Liver (tissue), 9 donors: ENCODE data around the gene MELTF. TPM values are rescaled to one million over a fixed set of nuclear protein-coding genes. Genes with fewer than 3 reads are reported as not detected.
"Not testable (repeated sequence)": the region's sequence is repeated elsewhere in the genome, so short reads cannot be mapped to it uniquely, and the experiment has no call there.

Source experiments
- DNase-seq: peaks from one replicate; pipeline ENCODE4 v3.0.0-alpha.2; 2017; ENCODE audit warnings: low spot score
- H3K27ac ChIP-seq, 2 donors: one replicate each; pipeline ENCODE4 v1.7.0; 2013; ENCODE audit warnings: inconsistent platforms in 2 of 2, low read length in 2 of 2, control low read depth in 1 of 2, low read depth in 1 of 2, mild to moderate bottlenecking in 1 of 2
- H3K27me3 ChIP-seq, 4 donors: one replicate each; pipeline versions ENCODE4 v1.6.1 to v1.7.0; 2013; ENCODE audit warnings: low read length in 3 of 4, inconsistent platforms in 1 of 4, mild to moderate bottlenecking in 1 of 4, moderate library complexity in 1 of 4; ENCODE audit not compliant: control insufficient read depth in 4 of 4, insufficient read depth in 4 of 4
- H3K36me3 ChIP-seq, 4 donors: one replicate each; pipeline versions ENCODE4 v1.6.1 to v1.7.0; 2013; ENCODE audit warnings: low read length in 3 of 4, mild to moderate bottlenecking in 3 of 4, low read depth in 1 of 4, moderate library complexity in 1 of 4; ENCODE audit not compliant: control insufficient read depth in 4 of 4, insufficient read depth in 3 of 4
- H3K4me1 ChIP-seq, 4 donors: one replicate each; pipeline versions ENCODE4 v1.6.1 to v1.7.0; 2013; ENCODE audit warnings: low read length in 3 of 4, mild to moderate bottlenecking in 3 of 4, moderate library complexity in 1 of 4; ENCODE audit not compliant: control insufficient read depth in 4 of 4, insufficient read depth in 4 of 4
- H3K4me3 ChIP-seq, 3 donors: one replicate each; pipeline versions ENCODE4 v1.6.1 to v1.7.0; 2013; ENCODE audit warnings: low read length in 3 of 3, control low read depth in 1 of 3, low read depth in 1 of 3, mild to moderate bottlenecking in 1 of 3
- H3K9ac ChIP-seq, 2 donors: one replicate each; pipeline ENCODE4 v1.7.0; 2013; ENCODE audit warnings: low read length in 2 of 2, mild to moderate bottlenecking in 2 of 2, moderate library complexity in 2 of 2, control low read depth in 1 of 2, low read depth in 1 of 2
- H3K9me3 ChIP-seq, 4 donors: one replicate each; pipeline versions ENCODE4 v1.6.1 to v1.7.0; 2013; ENCODE audit warnings: low read length in 3 of 4; ENCODE audit not compliant: control insufficient read depth in 4 of 4
- EGR1 ChIP-seq, 2 donors: IDR thresholded peaks; 2 replicates each; pipeline ENCODE4 v1.6.1; 2016 to 2018; ENCODE audit warnings: antibody characterized with exemption in 2 of 2, low read depth in 2 of 2
- FOXA1 ChIP-seq: IDR thresholded peaks from 2 replicates; pipeline ENCODE4 v1.6.1; 2016; ENCODE audit warnings: antibody characterized with exemption
- FOXA2 ChIP-seq: IDR thresholded peaks from 2 replicates; pipeline ENCODE4 v1.6.1; 2016; ENCODE audit warnings: antibody characterized with exemption
- GABPA ChIP-seq, 2 donors: IDR thresholded peaks in 1 of 2; conservative IDR thresholded peaks in 1 of 2; 2 replicates each; pipeline ENCODE4 v1.6.1; 2016; ENCODE audit warnings: antibody characterized with exemption in 2 of 2, mild to moderate bottlenecking in 1 of 2, moderate library complexity in 1 of 2
- HNF4A ChIP-seq, 2 donors: conservative IDR thresholded peaks; 2 replicates each; pipeline ENCODE4 v1.6.1; 2016; ENCODE audit warnings: antibody characterized with exemption in 2 of 2, mild to moderate bottlenecking in 2 of 2
- HNF4G ChIP-seq: IDR thresholded peaks from 2 replicates; pipeline ENCODE4 v1.6.1; 2016; ENCODE audit warnings: antibody characterized with exemption
- JUND ChIP-seq, 2 donors: IDR thresholded peaks; 2 replicates each; pipeline ENCODE4 v1.6.1; 2016; ENCODE audit warnings: antibody characterized with exemption in 2 of 2
- NR2F2 ChIP-seq: IDR thresholded peaks from 2 replicates; pipeline ENCODE4 v1.6.1; 2016; ENCODE audit warnings: antibody characterized with exemption
- RAD21 ChIP-seq, 2 donors: IDR thresholded peaks; 2 replicates each; pipeline ENCODE4 v1.6.1; 2016; ENCODE audit warnings: antibody characterized with exemption in 2 of 2, mild to moderate bottlenecking in 2 of 2
- RXRA ChIP-seq, 2 donors: IDR thresholded peaks; 2 replicates each; pipeline ENCODE4 v1.6.1; 2017 to 2018; ENCODE audit warnings: antibody characterized with exemption in 2 of 2, mild to moderate bottlenecking in 1 of 2
- SP1 ChIP-seq: IDR thresholded peaks from 2 replicates; pipeline ENCODE4 v1.6.1; 2018; ENCODE audit warnings: antibody characterized with exemption, mild to moderate bottlenecking
- TAF1 ChIP-seq: conservative IDR thresholded peaks from 2 replicates; pipeline ENCODE4 v1.6.1; 2016; ENCODE audit warnings: antibody characterized with exemption, mild to moderate bottlenecking
- YY1 ChIP-seq: IDR thresholded peaks from 2 replicates; pipeline ENCODE4 v1.6.1; 2016; ENCODE audit warnings: antibody characterized with exemption, mild to moderate bottlenecking
- WGBS: extraction: QIAGEN DNeasy Blood & Tissue Kit; methylation state at CpG from one replicate; pipeline ENCODE4 v1.1.7; 2013; 5-methylcytosine and 5-hydroxymethylcytosine counted together
- polyA plus RNA-seq, 2 donors: library from polyadenylated mRNA; stranded (reverse) in 1 of 2; unstranded in 1 of 2; fragments of 200-250 nt in 1 of 2; fragments of >200 nt in 1 of 2; fragmentation: Nextera tagmentation in 1 of 2; extraction: Ambion mirVana in 1 of 2; gene quantifications; one replicate each; pipeline versions ENCODE4 v1.2.1 to v1.2.3, GENCODE V29; 2013 to 2015
- total RNA-seq, 2 donors: library from RNA; depleted of rRNA; stranded (reverse); fragments of >200 nt; gene quantifications; one replicate each; pipeline ENCODE4 v1.2.3, GENCODE V29; 2014
- TF ChIP-seq, protein P1 (sequence below): fragments of 150-350 bp; IDR thresholded peaks from 2 replicates; pipeline ENCODE4 v1.5.1; 2017; ENCODE audit warnings: improper control_type of control experiment, low read depth, low read length; ENCODE audit not compliant: missing input control
- TF ChIP-seq, protein P2 (sequence below): IDR thresholded peaks from 2 replicates; pipeline ENCODE4 v1.6.1; 2016; ENCODE audit warnings: antibody characterized with exemption
- TF ChIP-seq, protein P3 (sequence below): IDR thresholded peaks from 2 replicates; pipeline ENCODE4 v1.6.1; 2016; ENCODE audit warnings: antibody characterized with exemption
- TF ChIP-seq, protein P4 (sequence below): IDR thresholded peaks from 2 replicates; pipeline ENCODE4 v1.6.1; 2016; ENCODE audit warnings: antibody characterized with exemption, mild to moderate bottlenecking
- TF ChIP-seq, protein P5 (sequence below): IDR thresholded peaks from 2 replicates; pipeline ENCODE4 v1.6.1; 2016; ENCODE audit warnings: antibody characterized with exemption
- donor health status: healthy.
- donor health status: healthy.
- donor health status: healthy.
- donor health status: healthy.
- donor health status: healthy.

Gene MELTF
- total and polyA plus RNA-seq, 4 donors, result 0.14 to 1.2 (median 1.0) TPM

DNA sequence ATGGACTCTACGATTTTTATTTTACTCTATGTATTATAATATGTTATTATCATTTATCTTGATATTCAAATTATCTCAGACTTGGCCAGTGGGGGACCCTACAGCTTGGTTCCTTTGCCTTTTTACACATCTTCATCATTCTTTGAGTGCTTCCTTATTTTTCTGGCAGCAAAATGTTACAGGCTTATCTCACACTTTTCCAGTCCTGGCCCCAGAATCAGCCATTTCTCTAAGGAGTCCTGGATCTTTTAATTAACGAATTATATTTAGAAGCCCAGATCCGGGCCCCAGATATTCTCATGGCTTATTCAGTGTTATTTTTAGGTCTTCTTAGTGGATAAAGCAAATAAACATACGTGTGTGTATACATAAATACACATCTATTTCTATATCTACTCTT lies 32.8 kb upstream of the MELTF start:
- Histone ChIP-seq H3K36me3 (peaks cover 0 to 36% (median 17%) of the 10 kb centered on the region in 4 donors), H3K27me3 (no peaks in the 10 kb centered on the region), H3K4me1 (no peaks in the 10 kb centered on the region), H3K27ac (no peak overlapping the region), H3K9me3 (no peaks in the 10 kb centered on the region), H3K9ac (no peak overlapping the region), H3K4me3 (no peak overlapping the region)
- WGBS, result 90% methylated on average over 4 of the region's 4 CpGs
- no peak for DNase-seq
- TF ChIP-seq EGR1 (IDR thresholded peaks at IDR 0.05; ENCODE audit: low read depth in 2 of 2) (no peak), HNF4G (no peak), FOXA1 (no peak), YY1 (no peak), HNF4A (conservative IDR thresholded peaks at IDR 0.05) (no peak), GABPA (IDR thresholded peaks at IDR 0.05 in 1 of 2, conservative IDR thresholded peaks at IDR 0.05 in 1 of 2) (no peak), FOXA2 (no peak), RXRA (IDR thresholded peaks at IDR 0.05) (no peak), SP1 (no peak), NR2F2 (no peak), RAD21 (IDR thresholded peaks at IDR 0.05) (no peak), TAF1 (no peak), JUND (IDR thresholded peaks at IDR 0.05) (no peak)
- TF ChIP-seq, protein P1, sequence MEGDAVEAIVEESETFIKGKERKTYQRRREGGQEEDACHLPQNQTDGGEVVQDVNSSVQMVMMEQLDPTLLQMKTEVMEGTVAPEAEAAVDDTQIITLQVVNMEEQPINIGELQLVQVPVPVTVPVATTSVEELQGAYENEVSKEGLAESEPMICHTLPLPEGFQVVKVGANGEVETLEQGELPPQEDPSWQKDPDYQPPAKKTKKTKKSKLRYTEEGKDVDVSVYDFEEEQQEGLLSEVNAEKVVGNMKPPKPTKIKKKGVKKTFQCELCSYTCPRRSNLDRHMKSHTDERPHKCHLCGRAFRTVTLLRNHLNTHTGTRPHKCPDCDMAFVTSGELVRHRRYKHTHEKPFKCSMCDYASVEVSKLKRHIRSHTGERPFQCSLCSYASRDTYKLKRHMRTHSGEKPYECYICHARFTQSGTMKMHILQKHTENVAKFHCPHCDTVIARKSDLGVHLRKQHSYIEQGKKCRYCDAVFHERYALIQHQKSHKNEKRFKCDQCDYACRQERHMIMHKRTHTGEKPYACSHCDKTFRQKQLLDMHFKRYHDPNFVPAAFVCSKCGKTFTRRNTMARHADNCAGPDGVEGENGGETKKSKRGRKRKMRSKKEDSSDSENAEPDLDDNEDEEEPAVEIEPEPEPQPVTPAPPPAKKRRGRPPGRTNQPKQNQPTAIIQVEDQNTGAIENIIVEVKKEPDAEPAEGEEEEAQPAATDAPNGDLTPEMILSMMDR, result no peak
- TF ChIP-seq, protein P2, sequence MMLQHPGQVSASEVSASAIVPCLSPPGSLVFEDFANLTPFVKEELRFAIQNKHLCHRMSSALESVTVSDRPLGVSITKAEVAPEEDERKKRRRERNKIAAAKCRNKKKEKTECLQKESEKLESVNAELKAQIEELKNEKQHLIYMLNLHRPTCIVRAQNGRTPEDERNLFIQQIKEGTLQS, result no peak
- TF ChIP-seq, protein P3, sequence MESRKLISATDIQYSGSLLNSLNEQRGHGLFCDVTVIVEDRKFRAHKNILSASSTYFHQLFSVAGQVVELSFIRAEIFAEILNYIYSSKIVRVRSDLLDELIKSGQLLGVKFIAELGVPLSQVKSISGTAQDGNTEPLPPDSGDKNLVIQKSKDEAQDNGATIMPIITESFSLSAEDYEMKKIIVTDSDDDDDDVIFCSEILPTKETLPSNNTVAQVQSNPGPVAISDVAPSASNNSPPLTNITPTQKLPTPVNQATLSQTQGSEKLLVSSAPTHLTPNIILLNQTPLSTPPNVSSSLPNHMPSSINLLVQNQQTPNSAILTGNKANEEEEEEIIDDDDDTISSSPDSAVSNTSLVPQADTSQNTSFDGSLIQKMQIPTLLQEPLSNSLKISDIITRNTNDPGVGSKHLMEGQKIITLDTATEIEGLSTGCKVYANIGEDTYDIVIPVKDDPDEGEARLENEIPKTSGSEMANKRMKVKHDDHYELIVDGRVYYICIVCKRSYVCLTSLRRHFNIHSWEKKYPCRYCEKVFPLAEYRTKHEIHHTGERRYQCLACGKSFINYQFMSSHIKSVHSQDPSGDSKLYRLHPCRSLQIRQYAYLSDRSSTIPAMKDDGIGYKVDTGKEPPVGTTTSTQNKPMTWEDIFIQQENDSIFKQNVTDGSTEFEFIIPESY, result no peak
- TF ChIP-seq, protein P4, sequence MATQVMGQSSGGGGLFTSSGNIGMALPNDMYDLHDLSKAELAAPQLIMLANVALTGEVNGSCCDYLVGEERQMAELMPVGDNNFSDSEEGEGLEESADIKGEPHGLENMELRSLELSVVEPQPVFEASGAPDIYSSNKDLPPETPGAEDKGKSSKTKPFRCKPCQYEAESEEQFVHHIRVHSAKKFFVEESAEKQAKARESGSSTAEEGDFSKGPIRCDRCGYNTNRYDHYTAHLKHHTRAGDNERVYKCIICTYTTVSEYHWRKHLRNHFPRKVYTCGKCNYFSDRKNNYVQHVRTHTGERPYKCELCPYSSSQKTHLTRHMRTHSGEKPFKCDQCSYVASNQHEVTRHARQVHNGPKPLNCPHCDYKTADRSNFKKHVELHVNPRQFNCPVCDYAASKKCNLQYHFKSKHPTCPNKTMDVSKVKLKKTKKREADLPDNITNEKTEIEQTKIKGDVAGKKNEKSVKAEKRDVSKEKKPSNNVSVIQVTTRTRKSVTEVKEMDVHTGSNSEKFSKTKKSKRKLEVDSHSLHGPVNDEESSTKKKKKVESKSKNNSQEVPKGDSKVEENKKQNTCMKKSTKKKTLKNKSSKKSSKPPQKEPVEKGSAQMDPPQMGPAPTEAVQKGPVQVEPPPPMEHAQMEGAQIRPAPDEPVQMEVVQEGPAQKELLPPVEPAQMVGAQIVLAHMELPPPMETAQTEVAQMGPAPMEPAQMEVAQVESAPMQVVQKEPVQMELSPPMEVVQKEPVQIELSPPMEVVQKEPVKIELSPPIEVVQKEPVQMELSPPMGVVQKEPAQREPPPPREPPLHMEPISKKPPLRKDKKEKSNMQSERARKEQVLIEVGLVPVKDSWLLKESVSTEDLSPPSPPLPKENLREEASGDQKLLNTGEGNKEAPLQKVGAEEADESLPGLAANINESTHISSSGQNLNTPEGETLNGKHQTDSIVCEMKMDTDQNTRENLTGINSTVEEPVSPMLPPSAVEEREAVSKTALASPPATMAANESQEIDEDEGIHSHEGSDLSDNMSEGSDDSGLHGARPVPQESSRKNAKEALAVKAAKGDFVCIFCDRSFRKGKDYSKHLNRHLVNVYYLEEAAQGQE, result no peak
- TF ChIP-seq, protein P5, sequence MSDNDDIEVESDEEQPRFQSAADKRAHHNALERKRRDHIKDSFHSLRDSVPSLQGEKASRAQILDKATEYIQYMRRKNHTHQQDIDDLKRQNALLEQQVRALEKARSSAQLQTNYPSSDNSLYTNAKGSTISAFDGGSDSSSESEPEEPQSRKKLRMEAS, result no peak

DNA sequence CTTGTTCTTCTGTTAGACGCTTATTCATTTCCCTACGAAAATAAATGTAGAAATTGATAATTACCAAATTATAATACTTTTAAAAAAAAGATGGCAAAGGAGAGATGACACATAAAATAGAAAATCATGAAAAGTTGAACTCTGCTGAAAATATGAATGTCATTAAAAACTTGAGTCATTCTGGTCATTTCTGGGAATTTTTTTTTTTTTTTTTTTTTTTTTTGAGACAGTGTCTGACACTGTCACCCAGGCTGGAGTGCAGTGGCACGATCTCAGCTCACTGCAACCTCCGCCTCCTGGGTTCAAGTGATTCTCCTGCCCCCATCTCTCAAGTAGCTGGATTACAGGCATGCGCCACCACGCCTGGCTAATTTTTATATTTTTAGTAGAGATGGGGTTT lies 22.0 kb upstream of the MELTF start:
- H3K27me3 ChIP-seq, H3K9ac ChIP-seq, H3K4me3 ChIP-seq, H3K27ac ChIP-seq, H3K4me1 ChIP-seq, H3K9me3 ChIP-seq, DNase-seq: not testable (repeated sequence)
- peaks cover 5 to 19% (median 16%) of the 10 kb centered on the region in 4 donors for H3K36me3 ChIP-seq
- 95% methylated on average over 6 of the region's 6 CpGs for WGBS
